Right lobe of liver (tissue), 6 donors: ENCODE results near the gene KCNN1. TPM values are rescaled to one million over a fixed set of nuclear protein-coding genes. Genes with fewer than 3 reads are reported as not detected.
A peak's percentile ranks its signal among the peaks of the same experiment; 100 is the strongest.

Source experiments
- ATAC-seq, 4 donors: fragments of 200-7000 bp; cut with Tn5 transposase; one replicate each; pipeline ENCODE4 v1.9.1; 2020; ENCODE audit warnings: mild to moderate bottlenecking in 4 of 4, moderate library complexity in 4 of 4
- DNase-seq, 3 donors: peaks; one replicate each; pipeline ENCODE4 v3.0.0-alpha.2; 2020
- H3K27ac ChIP-seq, 3 donors: fragments of 200-600 bp; one replicate each; pipeline ENCODE4 v1.8.0; 2022
- H3K27me3 ChIP-seq, 2 donors: fragments of 200-600 bp; one replicate each; pipeline ENCODE4 v1.8.0; 2022
- H3K36me3 ChIP-seq, 4 donors: fragments of 200-600 bp; sonication (generic) in 1 of 4; one replicate each; pipeline versions ENCODE4 v1.5.1 to v1.8.0; 2017 to 2022; ENCODE audit warnings: control low read depth in 1 of 4
- H3K4me1 ChIP-seq, 4 donors: fragments of 200-600 bp; sonication (generic) in 1 of 4; one replicate each; pipeline versions ENCODE4 v1.5.1 to v1.8.0; 2017 to 2022; ENCODE audit warnings: control low read depth in 1 of 4
- H3K4me3 ChIP-seq, 3 donors: fragments of 200-600 bp; one replicate each; pipeline ENCODE4 v1.8.0; 2022
- H3K9me3 ChIP-seq, 4 donors: fragments of 200-600 bp; sonication (generic) in 1 of 4; one replicate each; pipeline versions ENCODE4 v1.5.1 to v1.8.0; 2017 to 2022; ENCODE audit warnings: control low read depth in 1 of 4
- POLR2A ChIP-seq: fragments of 450-650 bp; IDR thresholded peaks from one replicate; pipeline ENCODE4 v1.6.1; 2017; ENCODE audit warnings: antibody characterized with exemption, mild to moderate bottlenecking
- WGBS: methylation state at CpG from one replicate; pipeline ENCODE4 v1.1.6; 2018; ENCODE audit warnings: low coverage, low lambda C conversion rate; ENCODE audit not compliant: insufficient coverage; ENCODE audit errors: missing lambda C conversion rate; 5-methylcytosine and 5-hydroxymethylcytosine counted together
- intact Hi-C, 2 donors: fragments of 100-400 bp; cut with DNase I; formaldehyde crosslinking; loops; one replicate each; pipeline versions ENCODE4 v1.11.2 to v1.14.1; 2022
- total RNA-seq, 6 experiments: library from RNA; depleted of rRNA in 2 of 6; stranded (reverse); fragments of >200 nt in 2 of 6; fragmentation: NEBNext Ultra II Directional in 3 of 6; extraction: Animal tissue kit (Norgen Biotek cat#: 25700) in 3 of 6; gene quantifications; one replicate each; pipeline versions ENCODE4 v1.1.0 to v1.2.4, GENCODE V29; 2016 to 2023
- TF ChIP-seq, protein P1 (sequence below), 4 donors: fragments of 200-600 bp in 3 of 4; fragments of 450-650 bp in 1 of 4; IDR thresholded peaks; one replicate each; pipeline versions ENCODE4 v1.5.1 to v1.8.0; 2016 to 2022; ENCODE audit warnings: antibody characterized with exemption in 4 of 4, mild to moderate bottlenecking in 2 of 4
- donor health status: DM: no; HTN: yes; CAD: no.
- donor health status: DM: no; HTN: no; CAD: no.
- donor health status: DM: no; HTN: no; CAD: no.
- donor health status: DM: no; HTN: yes; CAD: no.
- donor health status: DM: no; HTN: yes; CAD: no.

KCNN1 gene
- total RNA-seq, 6 experiments from 2014 or later: not detected

DNA sequence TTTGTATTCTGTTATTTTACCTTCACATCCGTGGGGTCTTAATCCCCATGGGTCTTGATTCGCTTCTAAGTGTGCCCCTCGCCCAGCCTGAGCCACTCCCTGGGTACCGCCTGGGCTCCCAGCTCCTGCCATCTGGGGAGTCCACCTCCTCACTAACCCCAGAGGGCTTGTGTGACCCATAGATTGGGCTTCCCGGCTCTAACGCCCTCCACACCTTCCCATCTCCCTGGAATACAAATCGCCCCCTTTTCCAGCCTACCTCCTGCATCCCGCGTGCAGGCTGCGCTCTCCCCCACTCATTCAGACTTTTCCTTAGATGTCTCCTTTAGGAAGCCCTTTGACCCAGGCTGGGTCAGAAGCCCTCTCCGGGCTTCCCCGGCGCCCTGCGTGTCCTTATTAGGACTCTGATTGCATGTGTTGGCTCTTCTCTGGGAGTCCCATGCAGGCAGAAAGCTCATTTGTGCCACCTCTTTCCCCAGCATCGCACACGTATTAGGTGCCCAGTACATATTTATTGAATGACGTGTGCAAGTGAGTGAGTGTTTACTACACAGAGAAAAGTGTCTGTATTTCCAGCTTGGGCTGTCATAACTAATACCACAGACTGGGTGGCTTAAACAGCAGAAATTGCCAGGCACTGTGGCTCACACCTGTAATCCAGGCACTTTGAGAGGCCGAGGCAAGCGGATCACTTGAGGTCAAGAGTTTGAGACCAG, 33.3 kb upstream of the KCNN1 start:
- no peak for DNase-seq
- Histone ChIP-seq H3K27me3 (no peaks in the 10 kb centered on the region), H3K36me3 (no peaks in the 10 kb centered on the region), H3K4me1 (peaks cover 0 to 11% (median 3%) of the 10 kb centered on the region in 4 donors), H3K9me3 (no peaks in the 10 kb centered on the region), H3K27ac (peak overlapping the region; percentile 81 to 88 (median 84)), H3K4me3 (peak overlapping the region; percentile 67 to 89 (median 80))
- WGBS: 10% methylated on average over 13 of the region's 19 CpGs
- peak in 1 of 4 donors; percentile 23 for ATAC-seq
- TF ChIP-seq, protein P1, sequence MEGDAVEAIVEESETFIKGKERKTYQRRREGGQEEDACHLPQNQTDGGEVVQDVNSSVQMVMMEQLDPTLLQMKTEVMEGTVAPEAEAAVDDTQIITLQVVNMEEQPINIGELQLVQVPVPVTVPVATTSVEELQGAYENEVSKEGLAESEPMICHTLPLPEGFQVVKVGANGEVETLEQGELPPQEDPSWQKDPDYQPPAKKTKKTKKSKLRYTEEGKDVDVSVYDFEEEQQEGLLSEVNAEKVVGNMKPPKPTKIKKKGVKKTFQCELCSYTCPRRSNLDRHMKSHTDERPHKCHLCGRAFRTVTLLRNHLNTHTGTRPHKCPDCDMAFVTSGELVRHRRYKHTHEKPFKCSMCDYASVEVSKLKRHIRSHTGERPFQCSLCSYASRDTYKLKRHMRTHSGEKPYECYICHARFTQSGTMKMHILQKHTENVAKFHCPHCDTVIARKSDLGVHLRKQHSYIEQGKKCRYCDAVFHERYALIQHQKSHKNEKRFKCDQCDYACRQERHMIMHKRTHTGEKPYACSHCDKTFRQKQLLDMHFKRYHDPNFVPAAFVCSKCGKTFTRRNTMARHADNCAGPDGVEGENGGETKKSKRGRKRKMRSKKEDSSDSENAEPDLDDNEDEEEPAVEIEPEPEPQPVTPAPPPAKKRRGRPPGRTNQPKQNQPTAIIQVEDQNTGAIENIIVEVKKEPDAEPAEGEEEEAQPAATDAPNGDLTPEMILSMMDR (IDR thresholded peaks at IDR 0.05): no peak
- TF ChIP-seq POLR2A: no peak
- intact Hi-C loops: loop anchor here in 1 of 2 donors (5.0 kb wide), 1 partner anchor 61 kb away; the partner anchor contains the start of gene SLC5A5

DNA sequence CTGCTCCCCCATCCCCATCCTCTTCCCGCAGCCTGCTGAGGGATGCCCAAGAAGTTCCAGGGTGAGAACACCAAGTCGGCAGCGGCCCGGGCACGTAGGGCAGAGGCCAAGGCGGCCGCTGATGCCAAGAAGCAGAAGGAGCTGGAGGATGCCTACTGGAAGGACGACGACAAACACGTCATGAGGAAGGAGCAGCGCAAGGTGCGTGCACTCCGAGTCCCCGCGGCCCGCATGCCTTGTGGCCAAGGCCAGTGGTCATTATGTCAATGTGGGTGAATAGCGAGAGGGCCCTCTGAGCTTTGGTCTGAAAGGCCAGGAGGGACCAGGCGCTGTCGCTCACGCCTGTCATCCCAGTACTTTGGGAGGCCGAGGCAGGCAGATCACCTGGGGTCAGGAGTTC, 30.5 kb upstream of the KCNN1 start:
- ATAC-seq (no peak), DNase-seq (no peak)
- Histone ChIP-seq H3K36me3 (peaks cover 0 to 6% (median 0%) of the 10 kb centered on the region in 4 donors), H3K4me3 (no peak overlapping the region), H3K4me1 (peaks cover 0 to 11% (median 3%) of the 10 kb centered on the region in 4 donors), H3K27me3 (no peaks in the 10 kb centered on the region), H3K27ac (no peak overlapping the region), H3K9me3 (no peaks in the 10 kb centered on the region)
- no peak for TF ChIP-seq POLR2A
- TF ChIP-seq, protein P1 (IDR thresholded peaks at IDR 0.05): no peak
- whole genome bisulfite sequencing: 63% methylated on average over 3 of the region's 21 CpGs
- intact Hi-C loops: no loop called here

DNA sequence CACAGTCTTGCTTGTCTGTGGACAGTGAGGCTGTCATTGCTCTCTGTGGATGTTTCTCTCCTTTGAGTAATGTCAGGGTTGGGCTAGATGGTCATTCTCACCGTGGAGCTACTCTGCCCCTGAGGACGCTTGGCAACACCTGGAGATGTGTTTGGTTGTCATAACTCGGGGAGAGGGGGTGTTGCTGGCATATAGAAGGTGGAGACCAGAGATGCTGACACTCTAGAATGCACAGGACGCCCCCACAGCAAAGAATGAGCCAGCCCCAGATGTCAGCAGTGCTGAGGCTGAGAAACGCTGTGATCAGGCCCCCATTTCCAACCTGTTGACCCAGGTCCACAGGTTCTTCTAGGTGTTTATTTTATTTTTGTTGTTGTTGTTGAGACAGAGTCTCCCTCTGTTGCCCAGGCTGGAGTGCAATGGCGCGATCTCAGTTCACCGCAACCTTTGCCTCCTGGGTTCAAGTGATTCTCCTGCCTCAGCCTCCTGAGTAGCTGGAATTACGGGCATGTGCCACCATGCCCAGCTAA, 29.5 kb upstream of the KCNN1 start:
- no peak for DNase-seq
- H3K4me3 ChIP-seq: no peak overlapping the region
- intact Hi-C loops: no loop called here
- H3K36me3 ChIP-seq: peaks cover 0 to 6% (median 0%) of the 10 kb centered on the region in 4 donors
- H3K4me1 ChIP-seq: peaks cover 0 to 8% (median 3%) of the 10 kb centered on the region in 4 donors
- 82% methylated on average over 2 of the region's 9 CpGs for WGBS
- no peaks in the 10 kb centered on the region for H3K9me3 ChIP-seq
- no peak for ATAC-seq
- H3K27me3 ChIP-seq: no peaks in the 10 kb centered on the region
- H3K27ac ChIP-seq: no peak overlapping the region
- TF ChIP-seq, protein P1 (IDR thresholded peaks at IDR 0.05): no peak
- TF ChIP-seq POLR2A: no peak

DNA sequence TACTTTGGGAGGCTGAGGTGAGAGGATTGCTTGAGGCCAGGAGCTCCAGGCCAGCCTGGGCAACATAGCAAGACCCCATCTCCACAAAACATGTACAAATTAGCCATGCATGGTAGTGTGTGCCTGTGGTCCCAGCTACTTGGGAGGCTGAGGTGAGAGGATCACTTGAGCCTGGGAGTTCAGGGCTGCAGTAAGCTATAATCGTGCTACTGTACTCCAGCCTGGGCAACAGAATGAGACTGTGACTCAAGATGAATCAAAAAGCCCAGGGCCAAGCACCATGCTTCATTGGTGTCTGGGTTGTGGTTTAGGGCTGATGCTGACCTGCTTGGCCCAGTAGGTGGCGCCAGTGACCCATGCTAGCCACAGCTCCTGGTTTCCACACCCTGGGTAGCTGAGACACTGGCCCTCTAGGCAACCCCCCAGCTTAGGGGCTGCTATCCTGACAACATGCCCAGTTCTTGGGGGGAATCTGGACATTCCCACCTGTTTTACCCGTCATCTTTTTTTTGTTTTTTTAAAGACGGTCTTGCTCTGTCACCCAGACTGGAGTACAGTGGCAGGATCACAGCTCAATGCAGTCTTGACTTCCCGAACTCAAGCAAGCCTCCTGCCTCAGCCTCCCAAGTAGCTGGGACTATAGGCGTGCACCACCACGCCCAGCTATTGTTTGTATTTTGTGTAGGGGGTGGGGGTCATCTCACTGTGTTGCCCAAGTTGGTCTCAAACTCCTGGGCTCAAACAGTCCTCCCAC, 28.6 kb upstream of the KCNN1 start:
- no peak overlapping the region for H3K27ac ChIP-seq
- no peak overlapping the region for H3K4me3 ChIP-seq
- H3K4me1 ChIP-seq: peaks cover 0 to 8% (median 3%) of the 10 kb centered on the region in 4 donors
- ATAC-seq (peak; percentile 89 to 97 (median 90)), DNase-seq (peak; percentile 70 to 78 (median 77))
- H3K36me3 ChIP-seq: peaks cover 0 to 6% (median 0%) of the 10 kb centered on the region in 4 donors
- intact Hi-C loops: loop anchor here in 1 of 2 donors (2.0 kb wide), 1 partner anchor 59 kb away; no protein-coding TSS in a partner anchor
- no peaks in the 10 kb centered on the region for H3K9me3 ChIP-seq
- H3K27me3 ChIP-seq: no peaks in the 10 kb centered on the region
- TF ChIP-seq POLR2A: no peak
- TF ChIP-seq, protein P1 (IDR thresholded peaks at IDR 0.05): peak; percentile 87 to 95 (median 92)
- WGBS: 65% methylated on average over 5 of the region's 7 CpGs
